T-helper 2 cell (primary cell): ENCODE measurements around the gene PPP1R18.
"Not testable (repeated sequence)": the region's sequence is repeated elsewhere in the genome, so short reads cannot be mapped to it uniquely, and the experiment has no call there.

Experiments used
- DNase-seq, 5 experiments: peaks; one replicate each; pipeline versions ENCODE4 v3.0.0 to v3.0.0-alpha.2; 2012 to 2022
- total RNA-seq, 2 donors: gene quantifications; one replicate each; lab custom pipeline; 2026; lab: John Stamatoyannopoulos, UW

PPP1R18 gene
- 67.0 to 121 reads per million in 2 donors for total RNA-seq

GRCh38 chr6:30686009-30686907, at the start of gene PPP1R18:
Gene PPP1R18, minus strand, starts transcription at chr6:30686645. Its CDS starts 627 bp downstream, at chr6:30686018.
- DNase-seq, result peak; percentile 57 to 83 (median 79)

- DNase-seq, result no peak
Measured at GRCh38 chr6:30735668-30736314, 49.3 kb upstream of the PPP1R18 start.

- no peak for DNase-seq
Measured at GRCh38 chr6:30732237-30732943, 45.9 kb upstream of the PPP1R18 start.

GRCh38 chr6:30730601-30731435, 44.4 kb upstream of the PPP1R18 start:
- peak; percentile 67 to 91 (median 78) for DNase-seq

GRCh38 chr6:30727920-30728553, 41.6 kb upstream of the PPP1R18 start:
- DNase-seq, result no peak

GRCh38 chr6:30726506-30727413, 40.3 kb upstream of the PPP1R18 start:
- DNase-seq, result no peak

GRCh38 chr6:30725713-30726505, 39.5 kb upstream of the PPP1R18 start:
- DNase-seq, result no peak

- no peak for DNase-seq
Measured at GRCh38 chr6:30724906-30725667, 38.6 kb upstream of the PPP1R18 start.

GRCh38 chr6:30723843-30724741, 37.6 kb upstream of the PPP1R18 start:
- not testable (repeated sequence) for DNase-seq

- DNase-seq, result not testable (repeated sequence)
Measured at GRCh38 chr6:30723159-30723842, 36.9 kb upstream of the PPP1R18 start.

- DNase-seq, result peak; percentile 68 to 81 (median 77)
Measured at GRCh38 chr6:30722280-30723112, 36.1 kb upstream of the PPP1R18 start.

- not testable (repeated sequence) for DNase-seq
Measured at GRCh38 chr6:30722025-30722279, 35.5 kb upstream of the PPP1R18 start.

- peak; percentile 92 to 96 (median 94) for DNase-seq
Measured at GRCh38 chr6:30721198-30722024, 35.0 kb upstream of the PPP1R18 start.

- peak in 4 of 5 experiments; percentile 32 to 79 (median 44) for DNase-seq
Measured at GRCh38 chr6:30720738-30721197, 34.3 kb upstream of the PPP1R18 start.
